Activated T-helper 1 cell treated with anti-CD3 and anti-CD28 coated beads, Interleukin-2, amount 50 U/mL, for 16 hours (primary cell): ENCODE data around the gene A1CF.
"Not testable (repeated sequence)": the region's sequence is repeated elsewhere in the genome, so short reads cannot be mapped to it uniquely, and the experiment has no call there.

Source experiments
- DNase-seq, 2 donors: peaks; one replicate each; pipeline ENCODE4 v3.0.0-alpha.2; 2020; ENCODE audit warnings: low read depth in 1 of 2, low spot score in 1 of 2

The A1CF gene

GRCh38 chr10:50794490-50794889 is 90.9 kb downstream of the A1CF start:
- DNase-seq, result no peak

- no peak for DNase-seq
Observed at GRCh38 chr10:50788951-50789945, 96.2 kb downstream of the A1CF start.

- not testable (repeated sequence) for DNase-seq
Observed at GRCh38 chr10:50787962-50788361, 97.5 kb downstream of the A1CF start.

- not testable (repeated sequence) for DNase-seq
Observed at GRCh38 chr10:50782017-50782416, 103.4 kb downstream of the A1CF start.

GRCh38 chr10:50780036-50780435 is 105.4 kb downstream of the A1CF start:
- DNase-seq, result not testable (repeated sequence)

GRCh38 chr10:50774868-50775267 is 110.6 kb downstream of the A1CF start:
- not testable (repeated sequence) for DNase-seq

GRCh38 chr10:50772042-50772441 is 113.4 kb downstream of the A1CF start:
- not testable (repeated sequence) for DNase-seq

- not testable (repeated sequence) for DNase-seq
Observed at GRCh38 chr10:50766774-50767513, 118.5 kb downstream of the A1CF start.
